Loucy (cell line): ENCODE results near the gene SEPTIN2.

Experiments
- EZH2phosphoT487 ChIP-seq: fragments of 200-600 bp; IDR thresholded peaks from 2 replicates; pipeline ENCODE4 v1.6.1; 2018; ENCODE audit warnings: antibody characterized with exemption, mild to moderate bottlenecking, moderate library complexity, borderline replicate concordance
- TF ChIP-seq, protein P1 (sequence below): fragments of 200-600 bp; sonication (generic); conservative IDR thresholded peaks from 2 replicates; pipeline ENCODE4 v1.5.1; 2014; ENCODE audit warnings: mild to moderate bottlenecking, antibody characterized with exemption, low read length

DNA sequence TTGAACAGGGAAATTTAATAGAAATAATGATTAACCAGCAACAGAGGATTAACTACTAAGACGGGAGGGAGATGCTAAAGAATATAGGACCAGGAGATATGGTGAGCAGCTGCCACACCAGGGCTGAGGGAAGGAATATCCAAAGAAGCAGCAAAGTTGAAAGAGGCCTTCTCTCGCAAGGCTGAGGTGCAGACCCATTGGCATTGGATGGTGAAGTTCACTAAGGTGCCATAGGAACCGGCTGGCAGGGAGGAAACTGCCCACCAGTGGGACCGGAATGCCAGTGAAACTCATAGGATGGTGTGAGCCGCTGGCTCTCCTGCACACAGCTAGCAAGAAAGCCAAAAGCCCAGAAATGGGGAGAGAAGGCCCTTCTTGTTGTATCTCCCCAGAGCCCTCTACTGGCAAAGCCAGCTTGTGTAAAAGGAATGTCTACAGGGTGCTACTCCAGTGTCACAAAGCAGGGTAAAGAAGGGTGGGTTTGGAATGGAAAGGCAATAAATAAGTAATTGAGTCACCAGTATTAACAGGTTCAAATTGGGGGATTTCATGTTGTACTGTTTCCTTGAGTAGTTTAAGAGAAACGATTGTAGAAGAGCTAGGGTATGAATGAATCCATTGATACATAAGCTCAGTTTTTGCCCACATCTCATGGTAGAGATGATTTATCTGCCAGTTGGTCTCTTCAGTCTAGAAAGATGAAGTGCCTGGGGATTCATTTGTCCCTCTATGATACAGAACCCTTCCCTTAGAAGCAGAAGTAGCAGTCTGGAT, 76.4 kb downstream of the SEPTIN2 start:
- TF ChIP-seq, protein P1, sequence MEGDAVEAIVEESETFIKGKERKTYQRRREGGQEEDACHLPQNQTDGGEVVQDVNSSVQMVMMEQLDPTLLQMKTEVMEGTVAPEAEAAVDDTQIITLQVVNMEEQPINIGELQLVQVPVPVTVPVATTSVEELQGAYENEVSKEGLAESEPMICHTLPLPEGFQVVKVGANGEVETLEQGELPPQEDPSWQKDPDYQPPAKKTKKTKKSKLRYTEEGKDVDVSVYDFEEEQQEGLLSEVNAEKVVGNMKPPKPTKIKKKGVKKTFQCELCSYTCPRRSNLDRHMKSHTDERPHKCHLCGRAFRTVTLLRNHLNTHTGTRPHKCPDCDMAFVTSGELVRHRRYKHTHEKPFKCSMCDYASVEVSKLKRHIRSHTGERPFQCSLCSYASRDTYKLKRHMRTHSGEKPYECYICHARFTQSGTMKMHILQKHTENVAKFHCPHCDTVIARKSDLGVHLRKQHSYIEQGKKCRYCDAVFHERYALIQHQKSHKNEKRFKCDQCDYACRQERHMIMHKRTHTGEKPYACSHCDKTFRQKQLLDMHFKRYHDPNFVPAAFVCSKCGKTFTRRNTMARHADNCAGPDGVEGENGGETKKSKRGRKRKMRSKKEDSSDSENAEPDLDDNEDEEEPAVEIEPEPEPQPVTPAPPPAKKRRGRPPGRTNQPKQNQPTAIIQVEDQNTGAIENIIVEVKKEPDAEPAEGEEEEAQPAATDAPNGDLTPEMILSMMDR, result peak; percentile 74
- no peak for TF ChIP-seq EZH2phosphoT487
